ENCODE measurements around the gene NOTCH4. TPM values are rescaled to one million over a fixed set of nuclear protein-coding genes. Genes with fewer than 3 reads are reported as not detected.
A peak's percentile ranks its signal among the peaks of the same experiment; 100 is the strongest.

The NOTCH4 gene
- total and polyA plus RNA-seq, 9 of the 15 experiments (the other 6 are each of a cell fraction or from before 2014, with no cell fraction given), result 0.24 to 4.3 (median 1.7) TPM

DNA sequence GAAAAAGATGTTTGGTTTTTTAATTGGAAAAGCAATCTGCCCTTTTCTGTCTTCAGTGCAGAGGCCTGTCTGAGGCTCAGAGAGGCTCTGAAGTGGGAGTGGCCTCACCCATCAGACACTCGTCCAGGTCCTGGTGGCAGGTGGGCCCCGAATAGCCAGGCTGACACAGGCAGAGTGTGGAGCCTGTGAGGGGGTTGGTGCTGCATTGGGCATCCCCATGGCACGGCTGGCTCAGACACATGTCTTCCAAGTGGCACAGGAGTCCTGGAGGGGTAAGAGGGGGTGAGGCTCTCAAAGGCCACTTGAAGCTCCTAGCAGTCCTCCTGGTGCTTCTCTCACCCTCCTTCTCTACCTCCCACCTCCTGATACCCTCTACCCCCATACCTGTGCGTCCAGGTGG, 3.8 kb downstream of the NOTCH4 start:
- Histone ChIP-seq H3K27ac (ENCODE audit: extremely low read depth, low read depth, low read length) (no peak overlapping the region), H3K27me3 (ENCODE audit: control insufficient read depth in 2 of 2, insufficient read depth in 2 of 2, low read length in 2 of 2) (peaks cover 26 to 59% of the 10 kb centered on the region in 2 experiments; a peak in 4 of 5 replicates), H4K20me1 (replicated peaks; ENCODE audit: control insufficient read depth, insufficient read depth, low read length) (no peaks in the 10 kb centered on the region; the same call in none of the 2 replicates), H2AFZ (ENCODE audit: low read depth, low read length) (no peak overlapping the region), H3K9ac (ENCODE audit: insufficient read depth in 1 of 2, low read depth in 2 of 2, low read length in 2 of 2) (no peak overlapping the region), H3K4me3 (no peak overlapping the region), H3K79me2 (ENCODE audit: control insufficient read depth, insufficient read depth, low read length) (no peaks in the 10 kb centered on the region), H3K9me1 (ENCODE audit: control insufficient read depth, insufficient read depth, low read length) (no peaks in the 10 kb centered on the region), H3K36me3 (ENCODE audit: control insufficient read depth, insufficient read depth, low read length) (no peaks in the 10 kb centered on the region), H3K9me3 (replicated peaks; ENCODE audit: control insufficient read depth, insufficient read depth, low read depth, low read length) (no peaks in the 10 kb centered on the region), H3K4me2 (ENCODE audit: insufficient read depth, low read length) (no peak overlapping the region), H3K4me1 (replicated peaks in 1 of 2; ENCODE audit: control insufficient read depth in 2 of 2, insufficient read depth in 2 of 2, low read length in 2 of 2) (peaks cover 8 to 16% of the 10 kb centered on the region in 2 experiments; a peak in 4 of 5 replicates)
- POLR2A ChIA-PET, result interaction anchor here (0.6 to 1.1 kb wide), 2 partner anchors 11 to 32 kb away, joined by 3 to 4 read pairs; no protein-coding TSS in a partner anchor
- BruUV-seq (replicated peaks), result no TSS peak
- no peak for TF ChIP-seq ZNF408 (CRISPR knock-in tag; IDR thresholded peaks at IDR 0.05; ENCODE audit: low read depth)
- TF ChIP-seq FOSL1 (tag; conservative IDR thresholded peaks at IDR 0.05), result no peak
- CTCF ChIA-PET (ENCODE audit: low intra/inter-chr PET ratio), result no interaction called here
- intact Hi-C loops (cut with micrococcal nuclease), result no loop called here
- 3% methylated on average over 4 of the region's 4 CpGs for WGBS (ENCODE audit: insufficient coverage, low coverage, missing lambda C conversion rate)
- no peak for FAIRE-seq
- no peak for ATAC-seq
- DNase-seq (ENCODE audit: extremely low read depth in 1 of 4, low spot score in 3 of 4), result no peak
- in situ Hi-C loops (cut with MboI), result no loop called here

DNA sequence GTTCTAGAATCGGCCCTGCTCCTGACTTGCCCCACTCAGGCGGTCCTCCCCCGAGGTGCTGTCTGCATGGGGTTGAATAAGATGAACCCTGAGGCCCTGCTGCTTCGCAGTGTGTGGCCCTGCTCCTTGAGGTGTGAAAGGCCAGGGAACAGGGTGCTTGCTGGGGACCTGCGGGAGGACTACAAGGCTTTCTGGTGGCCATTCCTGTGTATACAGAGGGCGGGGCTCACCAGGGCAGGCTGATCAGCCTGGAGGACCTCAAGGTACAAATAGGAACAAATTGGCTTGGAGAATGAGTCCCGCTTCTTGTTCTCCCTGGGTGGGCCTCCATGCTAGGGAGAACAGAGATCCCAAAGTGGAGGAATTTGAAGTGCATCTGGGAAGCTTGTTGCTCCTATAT, 5.7 kb downstream of the NOTCH4 start:
- POLR2A ChIA-PET, result interaction anchor here (0.8 kb wide), 1 partner anchor 32 kb away, joined by 3 read pairs; no protein-coding TSS in a partner anchor
- DNase-seq (ENCODE audit: extremely low read depth in 1 of 4, low spot score in 3 of 4), result no peak
- Histone ChIP-seq H3K4me1 (replicated peaks in 1 of 2; ENCODE audit: control insufficient read depth in 2 of 2, insufficient read depth in 2 of 2, low read length in 2 of 2) (peaks cover 8 to 16% of the 10 kb centered on the region in 2 experiments; a peak in 4 of 5 replicates), H2AFZ (ENCODE audit: low read depth, low read length) (peak overlapping the region; percentile 66), H3K9me3 (replicated peaks; ENCODE audit: control insufficient read depth, insufficient read depth, low read depth, low read length) (no peaks in the 10 kb centered on the region), H3K27me3 (ENCODE audit: control insufficient read depth in 2 of 2, insufficient read depth in 2 of 2, low read length in 2 of 2) (peaks cover 21 to 50% of the 10 kb centered on the region in 2 experiments; a peak in 4 of 5 replicates), H3K36me3 (ENCODE audit: control insufficient read depth, insufficient read depth, low read length) (no peaks in the 10 kb centered on the region), H3K79me2 (ENCODE audit: control insufficient read depth, insufficient read depth, low read length) (no peaks in the 10 kb centered on the region), H3K9me1 (ENCODE audit: control insufficient read depth, insufficient read depth, low read length) (no peaks in the 10 kb centered on the region), H3K27ac (ENCODE audit: extremely low read depth, low read depth, low read length) (no peak overlapping the region), H3K9ac (ENCODE audit: insufficient read depth in 1 of 2, low read depth in 2 of 2, low read length in 2 of 2) (peak overlapping the region in 1 of 2 experiments; percentile 63; a peak in 2 of 4 replicates), H3K4me3 (no peak overlapping the region), H4K20me1 (replicated peaks; ENCODE audit: control insufficient read depth, insufficient read depth, low read length) (no peaks in the 10 kb centered on the region; the same call in none of the 2 replicates), H3K4me2 (ENCODE audit: insufficient read depth, low read length) (no peak overlapping the region)
- CTCF ChIA-PET (ENCODE audit: low intra/inter-chr PET ratio), result no interaction called here
- FAIRE-seq, result no peak
- BruUV-seq (replicated peaks), result no TSS peak
- 20% methylated on average over 7 of the region's 7 CpGs for WGBS (ENCODE audit: insufficient coverage, low coverage, missing lambda C conversion rate)
- in situ Hi-C loops (cut with MboI) (no loop called here), intact Hi-C loops (cut with micrococcal nuclease) (no loop called here)
- TF ChIP-seq L3MBTL2 (IDR thresholded peaks at IDR 0.05) (0 out of 2 replicates have a peak, but pooled peaks have one; percentile 33), FOXA3 (CRISPR knock-in tag; conservative IDR thresholded peaks at IDR 0.05 in 1 of 2, IDR thresholded peaks at IDR 0.05 in 1 of 2) (no peak)
- peak; percentile 56 for ATAC-seq

Measured in K562 (cell line).